Measurements from ENCODE around the gene PDLIM5.
"Not testable (repeated sequence)": the region's sequence is repeated elsewhere in the genome, so short reads cannot be mapped to it uniquely, and the experiment has no call there.

The PDLIM5 gene

GRCh38 chr4:94451695-94452475, at the start of gene PDLIM5:
Gene PDLIM5 (plus strand): TSS chr4:94451942. CDS start chr4:94455289, 3,347 bp downstream.
- DNase-seq = peak; percentile 54 to 68

- DNase-seq = not testable (repeated sequence)
Observed at GRCh38 chr4:94402439-94402838, 49.3 kb upstream of the PDLIM5 start.

- no peak for DNase-seq
Observed at GRCh38 chr4:94403751-94404150, 48.0 kb upstream of the PDLIM5 start.

- DNase-seq = peak in 1 of 2 experiments; percentile 77
Observed at GRCh38 chr4:94406668-94407437, 44.9 kb upstream of the PDLIM5 start.

GRCh38 chr4:94407846-94408245, 43.9 kb upstream of the PDLIM5 start:
- DNase-seq = no peak

GRCh38 chr4:94408549-94409374, 43.0 kb upstream of the PDLIM5 start:
- DNase-seq = no peak

- no peak for DNase-seq
Observed at GRCh38 chr4:94409375-94409679, 42.4 kb upstream of the PDLIM5 start.

GRCh38 chr4:94409962-94410361, 41.8 kb upstream of the PDLIM5 start:
- DNase-seq = no peak

- DNase-seq = no peak
Observed at GRCh38 chr4:94410678-94411206, 41.0 kb upstream of the PDLIM5 start.

- DNase-seq = no peak
Observed at GRCh38 chr4:94411296-94411695, 40.4 kb upstream of the PDLIM5 start.

- no peak for DNase-seq
Observed at GRCh38 chr4:94412019-94412657, 39.6 kb upstream of the PDLIM5 start.

GRCh38 chr4:94412658-94413038, 39.1 kb upstream of the PDLIM5 start:
- no peak for DNase-seq

GRCh38 chr4:94413085-94413840, 38.5 kb upstream of the PDLIM5 start:
- no peak for DNase-seq

GRCh38 chr4:94414907-94415306, 36.8 kb upstream of the PDLIM5 start:
- DNase-seq = no peak

GRCh38 chr4:94415448-94415847, 36.3 kb upstream of the PDLIM5 start:
- DNase-seq = no peak

GRCh38 chr4:94416335-94416734, 35.4 kb upstream of the PDLIM5 start:
- no peak for DNase-seq

GRCh38 chr4:94416981-94417380, 34.8 kb upstream of the PDLIM5 start:
- no peak for DNase-seq

- no peak for DNase-seq
Observed at GRCh38 chr4:94419549-94419948, 32.2 kb upstream of the PDLIM5 start.

GRCh38 chr4:94419956-94420355, 31.8 kb upstream of the PDLIM5 start:
- DNase-seq = no peak

GRCh38 chr4:94420356-94420755, 31.4 kb upstream of the PDLIM5 start:
- DNase-seq = no peak

GRCh38 chr4:94426783-94427182, 25.0 kb upstream of the PDLIM5 start:
- no peak for DNase-seq

- no peak for DNase-seq
Observed at GRCh38 chr4:94428884-94429283, 22.9 kb upstream of the PDLIM5 start.

Measured in SW 1271 (cell line).